H1 (cell line): ENCODE results near the gene STAT3. TPM values are rescaled to one million over a fixed set of nuclear protein-coding genes. Genes with fewer than 3 reads are reported as not detected.
A peak's percentile ranks its signal among the peaks of the same experiment; 100 is the strongest.

Experiments
- CTCF ChIA-PET: fragments of 300-600 bp; sonication (Branson Sonifier 250); formaldehyde crosslinking; loops from one replicate; lab custom pipeline; 2021; ENCODE audit not compliant: partially characterized antibody; lab: Charles Lee
- POLR2A ChIA-PET: fragments of 300-600 bp; sonication (Branson Sonifier 250); formaldehyde crosslinking; loops from one replicate; lab custom pipeline; 2021; ENCODE audit warnings: inconsistent platforms; ENCODE audit not compliant: partially characterized antibody; lab: Charles Lee
- DNase-seq, 2 experiments: peaks; one replicate each; pipeline versions ENCODE4 v3.0.0 to v3.0.0-alpha.2; 2010 to 2022; ENCODE audit warnings: low spot score in 2 of 2, low read depth in 1 of 2, mixed read lengths in 1 of 2
- FAIRE-seq: peaks from 2 replicates; lab custom pipeline; 2011; peaks lifted over from hg19 to GRCh38; lab: Jason Lieb, UNC
- H2AFZ ChIP-seq: 2 replicates; pipeline ENCODE4 v1.8.1; 2012; ENCODE audit warnings: low read length, inconsistent platforms
- H2AK5ac ChIP-seq: 2 replicates; pipeline ENCODE4 v1.6.1; 2013; ENCODE audit warnings: low read depth, low read length
- H2BK120ac ChIP-seq: replicated peaks from 2 replicates; pipeline ENCODE3; 2013; ENCODE audit warnings: low read depth, low read length, inconsistent platforms
- H2BK12ac ChIP-seq: 2 replicates; pipeline ENCODE4 v1.6.1; 2013; ENCODE audit warnings: low read depth, low read length
- H2BK15ac ChIP-seq: 2 replicates; pipeline ENCODE4 v1.6.1; 2013; ENCODE audit warnings: low read length
- H2BK20ac ChIP-seq: 2 replicates; pipeline ENCODE4 v1.6.1; 2013; ENCODE audit warnings: low read length
- H2BK5ac ChIP-seq: 2 replicates; pipeline ENCODE4 v1.6.1; 2013; ENCODE audit warnings: low read depth, low read length
- H3K14ac ChIP-seq: 2 replicates; pipeline ENCODE4 v1.6.1; 2013; ENCODE audit warnings: inconsistent platforms; ENCODE audit not compliant: insufficient read length
- H3K18ac ChIP-seq: 2 replicates; pipeline ENCODE4 v1.6.1; 2013; ENCODE audit warnings: low read length; ENCODE audit errors: extremely low read depth
- H3K23ac ChIP-seq: 2 replicates; pipeline ENCODE4 v1.6.1; 2013; ENCODE audit warnings: inconsistent platforms; ENCODE audit not compliant: insufficient read length
- H3K23me2 ChIP-seq: 2 replicates; pipeline ENCODE4 v1.6.1; 2013; ENCODE audit warnings: low read depth, low read length
- H3K27ac ChIP-seq: 2 replicates; pipeline ENCODE4 v1.6.1; 2011; ENCODE audit warnings: low read depth, low read length, inconsistent platforms
- H3K27me3 ChIP-seq, 4 experiments: replicated peaks in 1 of 4; 1 replicate in 1 of 4; 2 replicates in 3 of 4; pipeline versions ENCODE4 v1.6.1 to v1.8.1; 2011 to 2013; ENCODE audit warnings: low read length in 3 of 4, mild to moderate bottlenecking in 3 of 4, inconsistent platforms in 2 of 4, mixed read lengths in 2 of 4, moderate library complexity in 1 of 4; ENCODE audit not compliant: control insufficient read depth in 3 of 4, insufficient read depth in 3 of 4; ENCODE audit errors: extremely low read depth in 1 of 4
- H3K36me3 ChIP-seq, 4 experiments: 2 replicates each; pipeline versions ENCODE4 v1.6.1 to v1.8.1; 2011 to 2013; ENCODE audit warnings: mild to moderate bottlenecking in 4 of 4, low read length in 3 of 4, moderate library complexity in 2 of 4, control low read depth in 1 of 4, inconsistent platforms in 1 of 4; ENCODE audit not compliant: insufficient read depth in 4 of 4, control insufficient read depth in 2 of 4
- H3K4ac ChIP-seq: replicated peaks from 2 replicates; pipeline ENCODE3; 2013; ENCODE audit warnings: low read length, low read depth, mixed read lengths, inconsistent platforms; ENCODE audit not compliant: insufficient read length
- H3K4me1 ChIP-seq, 4 experiments: replicated peaks in 1 of 4; 1 replicate in 1 of 4; 2 replicates in 3 of 4; pipeline versions ENCODE4 v1.6.1 to v1.8.1; 2011 to 2013; ENCODE audit warnings: low read length in 3 of 4, inconsistent platforms in 2 of 4, mixed read lengths in 1 of 4; ENCODE audit not compliant: insufficient read depth in 4 of 4, control insufficient read depth in 3 of 4
- H3K4me2 ChIP-seq, 2 experiments: 2 replicates each; pipeline versions ENCODE4 v1.6.1 to v1.8.1; 2011 to 2013; ENCODE audit warnings: low read depth in 2 of 2, low read length in 2 of 2, control low read depth in 1 of 2, inconsistent platforms in 1 of 2, mild to moderate bottlenecking in 1 of 2; ENCODE audit not compliant: insufficient read depth in 1 of 2
- H3K4me3 ChIP-seq, 4 experiments: fragments of 200-600, 300-600 bp in 1 of 4; sonication (generic), shearing (Covaris generic), sonication (Bioruptor Twin) in 1 of 4; 2 replicates each; pipeline versions ENCODE4 v1.5.1 to v1.8.1; 2011 to 2016; ENCODE audit warnings: low read length in 4 of 4, low read depth in 3 of 4, control low read depth in 2 of 4, inconsistent platforms in 2 of 4, mild to moderate bottlenecking in 2 of 4, mixed read lengths in 1 of 4, moderate library complexity in 1 of 4; ENCODE audit not compliant: insufficient read depth in 2 of 4; ENCODE audit errors: extremely low read depth in 1 of 4
- H3K56ac ChIP-seq: replicated peaks from 2 replicates; pipeline ENCODE3; 2013; ENCODE audit warnings: low read depth, mild to moderate bottlenecking, mixed read lengths, low read length, inconsistent platforms; ENCODE audit not compliant: insufficient read length
- H3K79me1 ChIP-seq: 2 replicates; pipeline ENCODE4 v1.6.1; 2013; ENCODE audit warnings: low read depth, low read length, control low read depth
- H3K79me2 ChIP-seq, 2 experiments: 2 replicates each; pipeline versions ENCODE4 v1.6.1 to v1.8.1; 2012 to 2013; ENCODE audit warnings: low read length in 2 of 2, mild to moderate bottlenecking in 2 of 2, inconsistent platforms in 1 of 2; ENCODE audit not compliant: insufficient read depth in 2 of 2, control insufficient read depth in 1 of 2
- H3K9ac ChIP-seq, 4 experiments: replicated peaks in 1 of 4; 1 replicate in 1 of 4; 2 replicates in 3 of 4; pipeline versions ENCODE4 v1.6.1 to v1.8.1; 2011 to 2013; ENCODE audit warnings: low read depth in 3 of 4, low read length in 3 of 4, control low read depth in 2 of 4, mild to moderate bottlenecking in 2 of 4, moderate library complexity in 2 of 4, inconsistent platforms in 1 of 4; ENCODE audit errors: extremely low read depth in 1 of 4
- H3K9me3 ChIP-seq, 2 experiments: 2 replicates each; pipeline versions ENCODE4 v1.6.1 to v1.8.1; 2012 to 2013; ENCODE audit warnings: mild to moderate bottlenecking in 2 of 2, moderate library complexity in 2 of 2, control low read depth in 1 of 2, inconsistent platforms in 1 of 2, low read depth in 1 of 2, low read length in 1 of 2, mixed read lengths in 1 of 2; ENCODE audit not compliant: insufficient read depth in 2 of 2
- H4K20me1 ChIP-seq, 2 experiments: replicated peaks in 1 of 2; 2 replicates each; pipeline versions ENCODE3 to v1.8.1; 2011 to 2013; ENCODE audit warnings: inconsistent platforms in 2 of 2, low read length in 2 of 2, mild to moderate bottlenecking in 1 of 2; ENCODE audit not compliant: insufficient read depth in 2 of 2, control insufficient read depth in 1 of 2
- H4K5ac ChIP-seq: 2 replicates; pipeline ENCODE4 v1.6.1; 2013; ENCODE audit warnings: low read length, low read depth, mixed read lengths, inconsistent platforms; ENCODE audit not compliant: insufficient read length
- H4K8ac ChIP-seq: 2 replicates; pipeline ENCODE4 v1.8.0; 2013; ENCODE audit warnings: mild to moderate bottlenecking, moderate library complexity, low read length, inconsistent platforms; ENCODE audit not compliant: insufficient read depth; ENCODE audit errors: extremely low read depth
- H4K91ac ChIP-seq: replicated peaks from 2 replicates; pipeline ENCODE3; 2013; ENCODE audit warnings: low read length, mixed read lengths, inconsistent platforms; ENCODE audit not compliant: insufficient read length
- CBX5 ChIP-seq: fragments of 300-800, 300-1000 bp; sonication (generic); IDR thresholded peaks from 2 replicates; pipeline ENCODE4 v1.7.1; 2016; ENCODE audit warnings: antibody characterized with exemption, low read length, low read depth
- EP300 ChIP-seq, 2 experiments: IDR thresholded peaks; 1 replicate in 1 of 2; 2 replicates in 1 of 2; pipeline ENCODE4 v1.6.1; 2011 to 2012; ENCODE audit warnings: low read depth in 2 of 2, low read length in 2 of 2, mild to moderate bottlenecking in 2 of 2, borderline replicate concordance in 1 of 2, inconsistent platforms in 1 of 2, moderate library complexity in 1 of 2
- JUN ChIP-seq: IDR thresholded peaks from 2 replicates; pipeline ENCODE4 v1.6.1; 2011; ENCODE audit warnings: low read depth, mild to moderate bottlenecking, improper control_type of control experiment, low read length
- RBBP5 ChIP-seq: IDR thresholded peaks from 2 replicates; pipeline ENCODE4 v1.7.1; 2012; ENCODE audit warnings: low read depth, mild to moderate bottlenecking, inconsistent platforms, low read length, moderate library complexity, borderline replicate concordance
- SIRT6 ChIP-seq: IDR thresholded peaks from one replicate; pipeline ENCODE4 v1.7.1; 2012; ENCODE audit warnings: low read length, inconsistent platforms
- SP1 ChIP-seq: IDR thresholded peaks from 2 replicates; pipeline ENCODE4 v1.6.1; 2011; ENCODE audit warnings: low read depth, low read length
- SUZ12 ChIP-seq: fragments of 200-600 bp; sonication (generic); IDR thresholded peaks from 2 replicates; pipeline ENCODE4 v1.6.1; 2012; ENCODE audit warnings: mild to moderate bottlenecking, inconsistent platforms, low read length, moderate library complexity, mixed read lengths
- TAF7 ChIP-seq: optimal IDR thresholded peaks from 2 replicates; pipeline ENCODE3; 2011; ENCODE audit warnings: low read depth, mild to moderate bottlenecking, inconsistent platforms, low read length, moderate library complexity, borderline replicate concordance
- WGBS, 2 experiments: shearing (Covaris generic) in 1 of 2; methylation state at CpG; one replicate each; pipeline versions ENCODE4 v1.1.6 to v1.1.7; 2013 to 2015; ENCODE audit warnings: low lambda C conversion rate in 2 of 2, mixed read lengths in 2 of 2, inconsistent platforms in 1 of 2, low coverage in 1 of 2, missing lambda C conversion rate in 1 of 2; ENCODE audit not compliant: insufficient replicate concordance in 2 of 2, insufficient coverage in 1 of 2, insufficient read length in 1 of 2; ENCODE audit errors: extremely low coverage in 1 of 2, missing lambda C conversion rate in 1 of 2; 5-methylcytosine and 5-hydroxymethylcytosine counted together
- polyA plus RNA-seq, 7 experiments: library from polyadenylated mRNA; depleted of rRNA in 3 of 7; stranded (reverse) in 5 of 7; unstranded in 2 of 7; fragments of >200 nt in 5 of 7; fragments of 200-250 nt in 2 of 7; gene quantifications; 1 replicate in 5 of 7; 2 replicates in 1 of 7; 4 replicates in 1 of 7; pipeline versions ENCODE4 v1.2.1 to v1.2.3, GENCODE V29; 2011 to 2013; ENCODE audit warnings: missing spikeins in 2 of 7, mixed read lengths in 2 of 7
- total RNA-seq: library from RNA; stranded (reverse); fragmentation: NEBNext Ultra II Directional; extraction: Animal tissue kit (Norgen Biotek cat#: 25700); gene quantifications from 2 replicates; pipeline ENCODE4 v1.2.1, GENCODE V29; 2021
- TF ChIP-seq, protein P1 (sequence below): IDR thresholded peaks from 2 replicates; pipeline ENCODE4 v1.6.1; 2012; ENCODE audit warnings: inconsistent platforms

STAT3 gene
- total and polyA plus RNA-seq, 2 of the 8 experiments (the other 6 are each of a cell fraction or from before 2014, with no cell fraction given): 38.4 to 94.1 TPM

DNA sequence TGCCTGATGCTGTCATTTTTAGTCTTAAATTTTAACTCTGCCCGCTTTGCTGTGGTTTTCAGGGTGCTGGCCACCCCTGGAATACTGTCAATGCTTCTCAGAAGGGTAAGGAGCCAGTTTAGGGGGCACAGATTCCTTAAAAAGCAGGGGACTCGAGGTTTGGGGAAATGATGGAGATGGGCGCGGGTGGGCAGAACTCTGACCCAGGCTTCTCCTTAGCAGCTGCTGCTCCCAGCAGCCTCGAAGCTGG, 76.3 kb downstream of the STAT3 start:
- no peak for TF ChIP-seq SP1
- no peak for TF ChIP-seq EP300 (IDR thresholded peaks at IDR 0.05; ENCODE audit: borderline replicate concordance in 1 of 2, low read depth in 2 of 2, low read length in 2 of 2)
- TF ChIP-seq, protein P1, sequence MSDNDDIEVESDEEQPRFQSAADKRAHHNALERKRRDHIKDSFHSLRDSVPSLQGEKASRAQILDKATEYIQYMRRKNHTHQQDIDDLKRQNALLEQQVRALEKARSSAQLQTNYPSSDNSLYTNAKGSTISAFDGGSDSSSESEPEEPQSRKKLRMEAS: no peak
- no peak for TF ChIP-seq JUN
- TF ChIP-seq TAF7: no peak
- no peak for TF ChIP-seq SUZ12
- no peak for TF ChIP-seq RBBP5
- no peak for TF ChIP-seq CBX5
- TF ChIP-seq SIRT6: no peak
- Histone ChIP-seq H2BK5ac (no peak overlapping the region), H3K36me3 (peaks cover 2 to 19% (median 15%) of the 10 kb centered on the region in 4 experiments; a peak in 6 of 8 replicates), H3K56ac (no peak overlapping the region), H3K79me2 (no peaks in the 10 kb centered on the region), H2AK5ac (no peak overlapping the region), H4K91ac (no peak overlapping the region), H3K4me1 (peaks cover 5 to 20% (median 8%) of the 10 kb centered on the region in 4 experiments; a peak in 6 of 7 replicates), H3K79me1 (no peaks in the 10 kb centered on the region; the same call in 1 of the 2 replicates), H2AFZ (no peak overlapping the region), H2BK120ac (no peak overlapping the region), H2BK20ac (no peak overlapping the region), H3K23ac (no peak overlapping the region), H4K5ac (no peak overlapping the region), H2BK15ac (no peak overlapping the region), H3K14ac (no peak overlapping the region), H4K20me1 (peaks cover 0 to 3% of the 10 kb centered on the region in 2 experiments), H3K9ac (no peak overlapping the region), H3K18ac (peak overlapping the region; percentile 19; the same call in 1 of the 2 replicates), H3K4ac (no peak overlapping the region), H3K4me3 (peak overlapping the region in 3 of 4 experiments; percentile 13 to 46 (median 26); a peak in 3 of 8 replicates), H3K4me2 (peak overlapping the region in 1 of 2 experiments; percentile 64; a peak in 2 of 4 replicates), H2BK12ac (no peak overlapping the region), H3K27me3 (no peaks in the 10 kb centered on the region), H3K9me3 (no peaks in the 10 kb centered on the region), H4K8ac (no peak overlapping the region), H3K23me2 (no peaks in the 10 kb centered on the region), H3K27ac (no peak overlapping the region)
- DNase-seq: no peak
- ChIA-PET CTCF (interaction anchor here (0.5 to 24.6 kb wide), 15 partner anchors 10 to 607 kb away, joined by 3 to 542 read pairs (median 3); no protein-coding TSS in a partner anchor), POLR2A (interaction anchor here (0.9 to 4.8 kb wide), 12 partner anchors 11 to 202 kb away, joined by 3 to 33 read pairs (median 4); partner anchors contain the start of genes STAT3 and STAT5A)
- 60% methylated on average over 2 of the region's 5 CpGs; no CpG with 5 or more reads in 1 of the 2 experiments for WGBS, 2 experiments
- FAIRE-seq: no peak
